ENCODE results near the gene RAMP2. TPM values are rescaled to one million over a fixed set of nuclear protein-coding genes. Genes with fewer than 3 reads are reported as not detected.

Gene RAMP2
- total RNA-seq, 2 experiments from 2014 or later, result not detected

GRCh38 chr17:42784409-42784808, 23.4 kb downstream of the RAMP2 start:
- intact Hi-C loops (cut with micrococcal nuclease; ENCODE audit: unreplicated experiment), result no loop called here
- CTCF ChIA-PET (ENCODE audit: unreplicated experiment), result no interaction called here
- BruUV-seq (replicated peaks), result no TSS peak

DNA sequence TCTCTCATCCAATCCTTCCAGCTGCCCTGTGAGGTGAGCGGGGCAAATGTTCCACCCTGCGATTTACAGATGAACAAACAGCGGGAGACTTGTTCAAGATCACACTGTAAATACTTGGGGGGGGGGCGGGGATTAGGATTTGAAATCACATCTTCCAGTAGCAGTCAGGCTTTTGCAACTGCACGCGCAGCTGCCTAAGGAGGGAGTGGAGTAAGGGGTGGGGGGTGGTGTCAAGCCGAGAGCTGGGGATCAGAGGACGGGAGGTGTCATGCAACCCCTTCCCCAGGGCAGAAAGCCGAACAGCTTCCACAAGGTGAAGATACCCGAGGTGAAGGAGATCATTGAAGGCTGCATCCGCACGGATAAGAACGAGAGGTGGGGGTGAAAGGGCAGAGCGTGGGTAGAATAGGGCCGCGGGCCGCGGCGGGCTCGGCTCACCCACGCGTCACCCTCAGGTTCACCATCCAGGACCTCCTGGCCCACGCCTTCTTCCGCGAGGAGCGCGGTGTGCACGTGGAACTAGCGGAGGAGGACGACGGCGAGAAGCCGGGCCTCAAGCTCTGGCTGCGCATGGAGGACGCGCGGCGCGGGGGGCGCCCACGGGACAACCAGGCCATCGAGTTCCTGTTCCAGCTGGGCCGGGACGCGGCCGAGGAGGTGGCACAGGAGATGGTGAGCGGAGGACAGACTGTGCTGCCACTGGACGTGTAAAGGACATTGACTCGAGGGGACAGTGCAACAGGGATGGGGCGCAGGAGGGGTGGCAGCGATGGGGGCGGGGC, 24.0 kb downstream of the RAMP2 start:
- no peaks in the 10 kb centered on the region for H3K4me1 ChIP-seq (ENCODE audit: insufficient read depth, low read length, poor library complexity, severe bottlenecking)
- H3K4me3 ChIP-seq (ENCODE audit: low read depth, low read length, poor library complexity, severe bottlenecking), result no peak overlapping the region
- POLR2A ChIA-PET, result interaction anchor here (0.6 kb wide), 1 partner anchor 470 kb away, joined by 3 read pairs; no protein-coding TSS in a partner anchor
- CTCF ChIA-PET (ENCODE audit: unreplicated experiment), result no interaction called here
- no peak for DNase-seq (ENCODE audit: low spot score)
- H3K9me3 ChIP-seq (ENCODE audit: low read length), result no peaks in the 10 kb centered on the region
- no peak for TF ChIP-seq EZH2phosphoT487 (IDR thresholded peaks at IDR 0.05; ENCODE audit: borderline replicate concordance, low read depth, low read length)
- TF ChIP-seq, protein P1, sequence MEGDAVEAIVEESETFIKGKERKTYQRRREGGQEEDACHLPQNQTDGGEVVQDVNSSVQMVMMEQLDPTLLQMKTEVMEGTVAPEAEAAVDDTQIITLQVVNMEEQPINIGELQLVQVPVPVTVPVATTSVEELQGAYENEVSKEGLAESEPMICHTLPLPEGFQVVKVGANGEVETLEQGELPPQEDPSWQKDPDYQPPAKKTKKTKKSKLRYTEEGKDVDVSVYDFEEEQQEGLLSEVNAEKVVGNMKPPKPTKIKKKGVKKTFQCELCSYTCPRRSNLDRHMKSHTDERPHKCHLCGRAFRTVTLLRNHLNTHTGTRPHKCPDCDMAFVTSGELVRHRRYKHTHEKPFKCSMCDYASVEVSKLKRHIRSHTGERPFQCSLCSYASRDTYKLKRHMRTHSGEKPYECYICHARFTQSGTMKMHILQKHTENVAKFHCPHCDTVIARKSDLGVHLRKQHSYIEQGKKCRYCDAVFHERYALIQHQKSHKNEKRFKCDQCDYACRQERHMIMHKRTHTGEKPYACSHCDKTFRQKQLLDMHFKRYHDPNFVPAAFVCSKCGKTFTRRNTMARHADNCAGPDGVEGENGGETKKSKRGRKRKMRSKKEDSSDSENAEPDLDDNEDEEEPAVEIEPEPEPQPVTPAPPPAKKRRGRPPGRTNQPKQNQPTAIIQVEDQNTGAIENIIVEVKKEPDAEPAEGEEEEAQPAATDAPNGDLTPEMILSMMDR (conservative IDR thresholded peaks at IDR 0.05; ENCODE audit: low read length), result no peak
- no peaks in the 10 kb centered on the region for H3K9me2 ChIP-seq (ENCODE audit: insufficient read depth, low read length)
- H3K4me2 ChIP-seq (ENCODE audit: low read length), result no peak overlapping the region
- no peaks in the 10 kb centered on the region for H3K79me2 ChIP-seq (ENCODE audit: insufficient read depth, low read depth, low read length)
- BruUV-seq (replicated peaks), result no TSS peak
- H3K27ac ChIP-seq (ENCODE audit: low read depth, low read length, poor library complexity, severe bottlenecking), result no peak overlapping the region
- H2AFZ ChIP-seq (ENCODE audit: low read length), result no peak overlapping the region
- intact Hi-C loops (cut with micrococcal nuclease; ENCODE audit: unreplicated experiment), result no loop called here
- no peaks in the 10 kb centered on the region for H4K20me1 ChIP-seq (ENCODE audit: insufficient read depth, low read length)
- H3K36me3 ChIP-seq (ENCODE audit: insufficient read depth, low read length), result no peaks in the 10 kb centered on the region; the same call in 1 of the 2 replicates

More at GRCh38 chr17:42784409-42784808, 23.4 kb downstream of the RAMP2 start:
- no peak overlapping the region for H3K27ac ChIP-seq (ENCODE audit: low read depth, low read length, poor library complexity, severe bottlenecking)
- H2AFZ ChIP-seq (ENCODE audit: low read length), result no peak overlapping the region
- H3K4me2 ChIP-seq (ENCODE audit: low read length), result no peak overlapping the region
- H3K36me3 ChIP-seq (ENCODE audit: insufficient read depth, low read length), result peaks cover 4% of the 10 kb centered on the region
- POLR2A ChIA-PET, result no interaction called here
- H3K9me2 ChIP-seq (ENCODE audit: insufficient read depth, low read length), result no peaks in the 10 kb centered on the region
- no peak overlapping the region for H3K4me3 ChIP-seq (ENCODE audit: low read depth, low read length, poor library complexity, severe bottlenecking)
- no peaks in the 10 kb centered on the region for H3K4me1 ChIP-seq (ENCODE audit: insufficient read depth, low read length, poor library complexity, severe bottlenecking)
- H3K79me2 ChIP-seq (ENCODE audit: insufficient read depth, low read depth, low read length), result no peaks in the 10 kb centered on the region
- DNase-seq (ENCODE audit: low spot score), result no peak
- TF ChIP-seq, protein P1 (conservative IDR thresholded peaks at IDR 0.05; ENCODE audit: low read length), result no peak
- no peak for TF ChIP-seq EZH2phosphoT487 (IDR thresholded peaks at IDR 0.05; ENCODE audit: borderline replicate concordance, low read depth, low read length)
- no peaks in the 10 kb centered on the region for H4K20me1 ChIP-seq (ENCODE audit: insufficient read depth, low read length)
- H3K9me3 ChIP-seq (ENCODE audit: low read length), result no peaks in the 10 kb centered on the region

- H2AFZ ChIP-seq (ENCODE audit: low read length), result no peak overlapping the region
- no peaks in the 10 kb centered on the region for H3K79me2 ChIP-seq (ENCODE audit: insufficient read depth, low read depth, low read length)
- H3K36me3 ChIP-seq (ENCODE audit: insufficient read depth, low read length), result no peaks in the 10 kb centered on the region; the same call in 1 of the 2 replicates
- H3K9me3 ChIP-seq (ENCODE audit: low read length), result no peaks in the 10 kb centered on the region
- no TSS peak for BruUV-seq (replicated peaks)
- H3K4me2 ChIP-seq (ENCODE audit: low read length), result no peak overlapping the region
- TF ChIP-seq, protein P1 (conservative IDR thresholded peaks at IDR 0.05; ENCODE audit: low read length), result no peak
- no peak for TF ChIP-seq EZH2phosphoT487 (IDR thresholded peaks at IDR 0.05; ENCODE audit: borderline replicate concordance, low read depth, low read length)
- intact Hi-C loops (cut with micrococcal nuclease; ENCODE audit: unreplicated experiment), result no loop called here
- no peak overlapping the region for H3K27ac ChIP-seq (ENCODE audit: low read depth, low read length, poor library complexity, severe bottlenecking)
- CTCF ChIA-PET (ENCODE audit: unreplicated experiment), result no interaction called here
- POLR2A ChIA-PET, result interaction anchor here (0.6 to 1.3 kb wide), 2 partner anchors 13 to 429 kb away, joined by 4 to 6 read pairs; no protein-coding TSS in a partner anchor
- no peak overlapping the region for H3K4me3 ChIP-seq (ENCODE audit: low read depth, low read length, poor library complexity, severe bottlenecking)
- H3K4me1 ChIP-seq (ENCODE audit: insufficient read depth, low read length, poor library complexity, severe bottlenecking), result no peaks in the 10 kb centered on the region
- no peaks in the 10 kb centered on the region for H4K20me1 ChIP-seq (ENCODE audit: insufficient read depth, low read length)
- no peak for DNase-seq (ENCODE audit: low spot score)
- H3K9me2 ChIP-seq (ENCODE audit: insufficient read depth, low read length), result no peaks in the 10 kb centered on the region
Measured at GRCh38 chr17:42787266-42787665, 26.2 kb downstream of the RAMP2 start.

All from OCI-LY7 (cell line).